ENCODE results near the gene DLGAP5. TPM values are rescaled to one million over a fixed set of nuclear protein-coding genes. Genes with fewer than 3 reads are reported as not detected.

Gene DLGAP5
- total RNA-seq, 1 experiment from 2014 or later: 72.8 TPM

- Histone ChIP-seq H3K27me3 (ENCODE audit: insufficient read depth, low read length) (no peaks in the 10 kb centered on the region), H3K4me3 (replicated peaks in 1 of 2; ENCODE audit: low read depth in 1 of 2, low read length in 2 of 2) (no peak overlapping the region), H3K27ac (ENCODE audit: low read depth, low read length) (no peak overlapping the region), H3K9me3 (ENCODE audit: control insufficient read depth in 1 of 2, insufficient read depth in 1 of 2, low read depth in 1 of 2, low read length in 2 of 2) (no peaks in the 10 kb centered on the region), H3K36me3 (ENCODE audit: control insufficient read depth in 1 of 2, insufficient read depth in 2 of 2, low read length in 2 of 2) (no peaks in the 10 kb centered on the region), H3K9me2 (ENCODE audit: insufficient read depth) (no peaks in the 10 kb centered on the region), H2AFZ (ENCODE audit: low read depth, low read length, poor library complexity, severe bottlenecking) (no peak overlapping the region), H4K20me1 (ENCODE audit: insufficient read depth) (no peaks in the 10 kb centered on the region), H3K79me2 (ENCODE audit: insufficient read depth, low read length) (no peaks in the 10 kb centered on the region), H3K9ac (ENCODE audit: low read length) (no peak overlapping the region), H3K4me1 (ENCODE audit: control insufficient read depth in 1 of 2, insufficient read depth in 2 of 2, low read length in 2 of 2) (no peaks in the 10 kb centered on the region), H3K4me2 (ENCODE audit: low read length) (no peak overlapping the region)
- BruUV-seq (replicated peaks): no TSS peak
- DNase-seq (ENCODE audit: low read depth, low spot score) (no peak), ATAC-seq (no peak)
- POLR2A ChIA-PET: no interaction called here
- CTCF ChIA-PET: no interaction called here
- no peak for TF ChIP-seq ATF3 (IDR thresholded peaks at IDR 0.05)
- no peak for TF ChIP-seq FOSL1 (IDR thresholded peaks at IDR 0.05; ENCODE audit: low read depth)
- no peak for TF ChIP-seq CTCF (IDR thresholded peaks at IDR 0.05 in 2 of 3, conservative IDR thresholded peaks at IDR 0.05 in 1 of 3; ENCODE audit: borderline replicate concordance in 1 of 3, insufficient read depth in 1 of 3, low read depth in 2 of 3, low read length in 2 of 3)
- no peak for TF ChIP-seq ELF1 (IDR thresholded peaks at IDR 0.05; ENCODE audit: borderline replicate concordance, low read depth)
- no peak for TF ChIP-seq ZFX (IDR thresholded peaks at IDR 0.05)
- TF ChIP-seq POLR2AphosphoS5 (IDR thresholded peaks at IDR 0.05; ENCODE audit: low read depth, low read length): no peak
- no peak for TF ChIP-seq REST (IDR thresholded peaks at IDR 0.05; ENCODE audit: low read depth)
- RAD21 ChIA-PET (ENCODE audit: low non-redundant PET in 1 of 2, low total read pairs in 2 of 2, uncharacterized antibody in 2 of 2, unreplicated experiment in 2 of 2): no interaction called here
- intact Hi-C loops (cut with micrococcal nuclease): no loop called here
Measured at GRCh38 chr14:55200651-55201050, 9.3 kb upstream of the DLGAP5 start.
